Measurements from ENCODE around the gene CCDC170. TPM values are rescaled to one million over a fixed set of nuclear protein-coding genes. Genes with fewer than 3 reads are reported as not detected.

CCDC170 gene
- total RNA-seq, 2 experiments from 2014 or later, result not detected

DNA sequence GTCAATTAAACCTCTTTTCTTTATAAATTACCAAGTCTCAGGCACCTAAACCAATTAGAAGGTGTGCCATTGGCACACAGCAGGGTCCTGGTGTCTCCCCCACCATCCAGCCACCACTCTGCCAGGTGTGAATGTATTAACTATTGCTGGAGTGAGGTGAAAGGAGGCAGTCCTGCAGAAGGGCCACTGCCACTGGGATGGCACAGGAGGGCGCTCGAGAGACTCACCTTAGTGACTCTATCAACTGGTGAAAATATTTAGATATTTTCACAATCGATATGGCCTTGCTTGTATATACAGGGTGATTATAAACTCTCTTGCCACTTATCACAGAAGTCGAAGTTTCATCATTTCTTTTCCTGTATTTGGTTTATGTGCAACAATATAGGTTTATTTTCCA is 168.1 kb downstream of the CCDC170 start:
- no peaks in the 10 kb centered on the region for H3K4me1 Mint-ChIP-seq (ENCODE audit: low read depth)
- no peaks in the 10 kb centered on the region for H3K4me1 ChIP-seq (ENCODE audit: insufficient read depth, low read length)
- H3K4me3 Mint-ChIP-seq, result no peak overlapping the region
- no peaks in the 10 kb centered on the region for H3K36me3 Mint-ChIP-seq (ENCODE audit: low read depth)
- peaks cover 30% of the 10 kb centered on the region for H3K27me3 Mint-ChIP-seq
- H3K4me3 ChIP-seq (ENCODE audit: low read length), result no peak overlapping the region
- no peak for DNase-seq
- H3K27ac ChIP-seq (ENCODE audit: low read depth in 1 of 2, low read length in 2 of 2), result no peak overlapping the region
- H3K9me3 Mint-ChIP-seq, result no peaks in the 10 kb centered on the region
- no peaks in the 10 kb centered on the region for H3K9me3 ChIP-seq (ENCODE audit: control insufficient read depth in 1 of 2, insufficient read depth in 1 of 2, low read length in 2 of 2)
- no peak for TF ChIP-seq CTCF (IDR thresholded peaks at IDR 0.05)
- H3K27ac Mint-ChIP-seq, result no peak overlapping the region
- ATAC-seq (ENCODE audit: poor library complexity), result no peak
- CTCF ChIA-PET, result no interaction called here
- POLR2A ChIA-PET, result no interaction called here
- intact Hi-C loops (cut with DNase I, micrococcal nuclease), result no loop called here
- H3K27me3 ChIP-seq (ENCODE audit: control insufficient read depth in 1 of 2, insufficient read depth in 2 of 2, low read length in 2 of 2), result no peaks in the 10 kb centered on the region
- no peaks in the 10 kb centered on the region for H3K36me3 ChIP-seq (ENCODE audit: insufficient read depth, low read length)

GRCh38 chr6:151663559-151663958 is 169.7 kb downstream of the CCDC170 start:
- Histone ChIP-seq H3K4me3 (ENCODE audit: low read length) (no peak overlapping the region), H3K36me3 (ENCODE audit: insufficient read depth, low read length) (no peaks in the 10 kb centered on the region), H3K9me3 (ENCODE audit: control insufficient read depth in 1 of 2, insufficient read depth in 1 of 2, low read length in 2 of 2) (no peaks in the 10 kb centered on the region), H3K27me3 (ENCODE audit: control insufficient read depth in 1 of 2, insufficient read depth in 2 of 2, low read length in 2 of 2) (no peaks in the 10 kb centered on the region), H3K27ac (ENCODE audit: low read depth in 1 of 2, low read length in 2 of 2) (no peak overlapping the region), H3K4me1 (ENCODE audit: insufficient read depth, low read length) (no peaks in the 10 kb centered on the region)
- POLR2A ChIA-PET, result no interaction called here
- no peak for DNase-seq
- Mint-ChIP-seq H3K4me3 (no peak overlapping the region), H3K9me3 (no peaks in the 10 kb centered on the region), H3K36me3 (ENCODE audit: low read depth) (no peaks in the 10 kb centered on the region), H3K4me1 (ENCODE audit: low read depth) (no peaks in the 10 kb centered on the region), H3K27ac (no peak overlapping the region), H3K27me3 (peaks cover 29% of the 10 kb centered on the region)
- intact Hi-C loops (cut with DNase I, micrococcal nuclease), result no loop called here
- CTCF ChIA-PET, result no interaction called here
- TF ChIP-seq CTCF (IDR thresholded peaks at IDR 0.05), result no peak
- ATAC-seq (ENCODE audit: poor library complexity), result no peak

- Histone ChIP-seq H3K4me3 (ENCODE audit: low read length) (no peak overlapping the region), H3K4me1 (ENCODE audit: insufficient read depth, low read length) (no peaks in the 10 kb centered on the region), H3K27ac (ENCODE audit: low read depth in 1 of 2, low read length in 2 of 2) (no peak overlapping the region), H3K36me3 (ENCODE audit: insufficient read depth, low read length) (no peaks in the 10 kb centered on the region), H3K27me3 (ENCODE audit: control insufficient read depth in 1 of 2, insufficient read depth in 2 of 2, low read length in 2 of 2) (no peaks in the 10 kb centered on the region), H3K9me3 (ENCODE audit: control insufficient read depth in 1 of 2, insufficient read depth in 1 of 2, low read length in 2 of 2) (no peaks in the 10 kb centered on the region)
- Mint-ChIP-seq H3K9me3 (no peaks in the 10 kb centered on the region), H3K4me3 (no peak overlapping the region), H3K27me3 (peaks cover 25% of the 10 kb centered on the region), H3K4me1 (ENCODE audit: low read depth) (no peaks in the 10 kb centered on the region), H3K27ac (no peak overlapping the region), H3K36me3 (ENCODE audit: low read depth) (no peaks in the 10 kb centered on the region)
- ATAC-seq (ENCODE audit: poor library complexity) (no peak), DNase-seq (no peak)
- ChIA-PET POLR2A (no interaction called here), CTCF (no interaction called here)
- no peak for TF ChIP-seq CTCF (IDR thresholded peaks at IDR 0.05)
- intact Hi-C loops (cut with DNase I, micrococcal nuclease), result no loop called here
Observed at GRCh38 chr6:151664390-151664789, 170.6 kb downstream of the CCDC170 start.
